GM21619 (cell line): Measurements from ENCODE around the gene TTC13.

Experiments used
- ATAC-seq: cut with Tn5 transposase; IDR thresholded peaks from one replicate; pipeline ENCODE4 v1.9.1; 2021; ENCODE audit not compliant: unreplicated experiment

Gene TTC13

DNA sequence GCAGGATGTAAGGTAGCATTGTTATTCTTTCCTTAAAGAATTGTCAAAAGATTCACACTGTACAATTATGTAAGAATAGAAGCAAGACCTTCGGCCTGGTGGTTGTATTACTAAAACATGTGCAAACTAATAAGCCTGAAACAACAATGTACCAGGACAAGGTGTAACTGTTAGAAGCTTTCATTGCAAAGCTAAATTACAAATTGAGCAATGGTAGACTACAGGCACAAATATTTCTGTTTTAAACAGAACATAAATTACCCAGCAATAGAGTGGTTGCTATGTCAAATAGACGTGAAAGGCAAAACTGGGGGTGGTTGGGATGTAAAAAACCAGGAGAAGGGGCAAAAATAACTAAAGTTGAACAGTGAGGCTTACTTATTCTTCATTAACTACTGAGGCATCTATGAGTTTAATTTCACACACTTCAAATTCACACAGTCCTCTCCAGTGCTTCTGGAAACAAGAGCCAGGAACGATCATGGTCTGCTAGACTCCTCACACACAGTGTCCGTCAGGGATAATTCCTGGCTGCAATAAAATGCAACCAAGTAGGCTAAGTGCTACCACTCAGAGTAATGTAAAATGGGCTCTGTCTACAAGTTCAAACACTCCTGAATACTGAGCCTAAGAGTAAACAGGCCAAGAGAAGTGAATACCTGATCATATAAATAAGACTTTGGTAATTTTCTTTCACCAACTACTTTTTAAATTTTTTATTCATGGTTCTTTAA lies 71.0 kb downstream of the TTC13 start:
- no peak for ATAC-seq

DNA sequence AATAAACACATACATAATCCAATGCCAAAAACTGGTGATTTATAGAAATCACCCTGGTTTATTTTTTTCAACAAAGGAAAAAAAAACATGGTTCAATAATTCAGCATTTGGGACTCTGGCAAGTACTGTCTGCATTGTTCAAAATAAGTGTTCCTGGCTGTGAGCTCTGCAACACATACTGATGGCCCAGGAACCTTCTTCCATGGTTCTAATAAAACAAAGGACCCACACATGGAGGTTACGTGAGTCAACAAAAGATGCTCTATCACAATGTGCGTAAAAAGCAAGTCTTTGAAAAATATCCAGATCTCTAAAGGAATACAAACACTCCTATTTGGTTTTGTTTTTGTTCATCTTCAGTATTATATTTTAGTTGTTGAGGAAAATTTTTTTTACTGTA lies 72.4 kb downstream of the TTC13 start:
- ATAC-seq = no peak

DNA sequence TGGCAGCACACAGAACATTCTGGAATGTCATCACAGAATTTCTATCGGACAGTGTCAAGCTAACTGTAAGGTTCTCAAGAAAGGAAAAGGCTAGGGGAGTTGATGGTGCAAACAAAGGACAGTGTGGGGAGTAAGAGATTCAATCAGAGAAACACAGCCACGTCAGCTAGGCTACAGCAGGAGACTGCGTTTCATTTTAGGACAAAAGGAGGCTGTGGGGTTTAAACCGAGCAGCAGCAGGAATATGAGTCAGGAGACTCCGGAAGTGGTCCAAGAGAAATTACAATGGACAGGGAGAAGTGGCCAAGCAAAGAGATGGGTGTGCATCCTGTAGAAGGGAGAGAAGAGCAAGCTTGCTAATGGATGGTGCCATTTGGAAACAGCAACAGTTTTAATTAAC lies 72.9 kb downstream of the TTC13 start:
- ATAC-seq = no peak

- no peak for ATAC-seq
Measured at GRCh38 chr1:230902349-230902923, 76.2 kb downstream of the TTC13 start.

DNA sequence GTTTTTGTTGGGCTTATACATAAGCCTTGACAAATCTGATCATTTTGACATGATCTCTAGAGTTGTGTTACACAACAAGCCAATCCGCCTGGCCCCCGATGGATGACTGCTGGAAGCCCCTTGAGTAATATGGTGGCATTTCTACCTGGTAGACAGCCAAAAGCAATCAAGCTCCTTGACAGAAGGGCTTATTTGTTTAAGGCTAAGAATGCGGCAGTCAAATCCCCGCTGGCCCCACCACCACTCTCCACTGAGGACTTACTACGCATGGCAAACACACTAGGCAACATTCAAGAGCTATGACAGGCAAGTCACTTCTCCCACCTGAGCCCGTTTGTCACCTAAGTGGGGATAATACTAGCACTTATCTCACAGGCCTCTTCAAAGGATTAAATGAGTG lies 77.0 kb downstream of the TTC13 start:
- no peak for ATAC-seq

- no peak for ATAC-seq
Measured at GRCh38 chr1:230900984-230901383, 77.7 kb downstream of the TTC13 start.

GRCh38 chr1:230899841-230900251 lies 78.8 kb downstream of the TTC13 start:
- ATAC-seq = no peak

- ATAC-seq = no peak
Measured at GRCh38 chr1:230898748-230899147, 79.9 kb downstream of the TTC13 start.

- no peak for ATAC-seq
Measured at GRCh38 chr1:230898144-230898543, 80.5 kb downstream of the TTC13 start.

DNA sequence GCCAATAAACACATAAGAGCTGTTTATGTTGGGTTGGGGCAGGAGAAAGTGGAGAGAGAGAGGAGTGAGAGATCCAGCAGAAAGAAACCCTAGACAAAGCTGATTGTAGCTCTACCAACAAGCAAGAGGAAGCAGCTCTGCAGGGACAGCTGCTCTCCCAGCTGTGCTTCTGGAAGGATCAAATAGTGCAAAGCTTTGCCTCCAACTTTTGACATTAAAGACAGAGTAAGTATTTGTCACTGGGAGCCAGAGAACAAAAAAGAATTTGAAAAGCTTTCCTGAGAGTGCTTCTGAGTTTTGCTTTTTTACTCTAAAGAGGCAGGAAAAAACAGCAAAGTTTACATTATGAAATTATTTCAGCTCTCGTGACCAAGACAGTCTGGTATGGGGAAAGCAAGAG lies 81.9 kb downstream of the TTC13 start:
- no peak for ATAC-seq

GRCh38 chr1:230895452-230895851 lies 83.2 kb downstream of the TTC13 start:
- no peak for ATAC-seq

- no peak for ATAC-seq
Measured at GRCh38 chr1:230894664-230895063, 84.0 kb downstream of the TTC13 start.

DNA sequence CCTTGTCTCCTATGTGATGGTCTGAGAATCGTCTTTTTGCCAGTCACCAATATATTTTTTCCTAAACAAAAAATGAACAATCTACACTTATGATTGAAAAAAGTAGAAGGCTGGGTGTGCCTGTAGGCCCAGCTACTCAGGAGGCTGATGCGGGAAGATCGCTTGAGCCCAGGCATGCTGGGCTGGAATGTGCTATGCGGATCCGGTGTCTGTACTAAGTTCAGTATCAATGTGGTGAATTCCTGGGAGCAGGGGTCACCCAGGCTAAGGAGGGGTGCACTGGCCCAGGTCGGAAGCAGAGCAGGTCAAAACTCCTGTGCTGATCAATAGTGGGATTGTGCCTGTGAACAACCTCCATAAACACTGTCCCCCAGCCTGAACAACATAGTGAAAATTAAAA lies 84.6 kb downstream of the TTC13 start:
- ATAC-seq = no peak

DNA sequence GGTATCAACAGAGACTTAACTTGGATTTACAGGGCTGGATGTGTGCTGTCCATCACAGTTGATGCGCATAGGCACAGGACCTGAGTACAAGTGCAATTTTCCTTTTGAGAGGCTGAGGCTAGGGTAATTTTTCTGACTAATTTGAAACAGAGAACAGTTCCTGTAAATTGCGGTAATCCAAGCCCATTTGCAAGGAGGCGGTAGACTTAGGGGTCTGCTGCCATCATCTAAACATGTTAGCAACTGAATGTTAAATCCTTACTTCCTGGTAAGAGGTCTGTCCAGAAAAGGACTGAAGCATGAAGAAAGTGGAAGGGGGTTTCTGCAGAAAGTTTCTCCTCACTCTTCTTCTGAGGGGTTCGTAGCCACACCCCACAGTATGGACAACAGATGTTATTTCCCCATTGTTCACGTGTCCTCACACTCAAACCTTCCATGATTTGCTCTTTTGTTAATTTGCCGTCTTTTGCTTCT lies 86.6 kb downstream of the TTC13 start:
- no peak for ATAC-seq

GRCh38 chr1:230891413-230891812 lies 87.2 kb downstream of the TTC13 start:
- ATAC-seq = no peak

- ATAC-seq = no peak
Measured at GRCh38 chr1:230884646-230885045, 94.0 kb downstream of the TTC13 start.

DNA sequence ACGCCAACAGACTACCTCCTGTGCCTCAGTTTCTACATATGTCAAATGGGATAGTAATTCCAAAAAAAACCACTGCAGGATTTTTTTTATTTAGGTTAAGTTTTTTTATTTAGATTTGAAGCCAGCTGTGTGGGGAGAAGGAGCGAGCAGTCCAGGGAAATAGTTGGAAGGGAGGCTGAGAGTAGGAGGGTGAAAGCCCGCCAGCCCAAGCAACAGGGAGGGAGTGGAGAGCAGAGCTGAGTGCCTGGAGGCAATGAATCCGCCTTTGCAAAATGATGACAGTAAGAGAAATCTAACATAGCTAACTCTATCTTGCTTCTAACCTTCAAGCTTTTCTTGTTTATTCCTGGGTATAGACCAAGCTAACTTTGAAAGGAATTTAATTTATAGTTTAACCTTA lies 94.7 kb downstream of the TTC13 start:
- no peak for ATAC-seq

GRCh38 chr1:230879778-230880177 lies 98.9 kb downstream of the TTC13 start:
- ATAC-seq = no peak

GRCh38 chr1:230878591-230878990 lies 100.1 kb downstream of the TTC13 start:
- ATAC-seq = no peak

DNA sequence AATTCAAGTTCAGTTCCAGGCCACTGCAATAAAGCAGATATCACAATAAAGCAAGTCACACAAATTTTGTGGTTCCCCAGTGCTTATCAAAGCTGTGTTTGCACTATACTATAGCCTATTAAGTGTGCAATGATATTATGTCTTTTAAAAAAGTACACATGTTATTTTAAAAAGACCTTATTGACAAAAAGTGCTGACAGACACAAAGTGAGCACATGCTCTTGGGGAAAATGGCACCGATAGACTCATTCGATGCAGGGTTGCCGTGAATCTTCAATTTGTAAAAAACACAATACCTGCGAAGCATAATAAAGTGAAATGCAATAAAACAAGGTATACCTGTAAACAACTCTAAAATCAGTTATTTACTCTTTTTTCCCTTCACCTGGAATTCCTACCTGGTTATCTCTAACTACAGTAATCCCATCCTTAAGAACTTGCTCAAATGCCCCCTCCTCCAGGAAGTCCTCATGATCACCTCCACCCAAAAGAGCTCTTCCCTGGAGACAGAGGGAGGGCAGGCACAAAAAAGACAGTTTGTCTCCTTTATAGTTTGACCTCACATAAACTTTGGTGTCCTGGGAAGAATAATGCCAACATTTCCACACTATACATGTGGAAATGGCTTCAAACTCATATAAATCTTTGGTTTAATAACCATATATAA lies 100.6 kb downstream of the TTC13 start:
- no peak for ATAC-seq

DNA sequence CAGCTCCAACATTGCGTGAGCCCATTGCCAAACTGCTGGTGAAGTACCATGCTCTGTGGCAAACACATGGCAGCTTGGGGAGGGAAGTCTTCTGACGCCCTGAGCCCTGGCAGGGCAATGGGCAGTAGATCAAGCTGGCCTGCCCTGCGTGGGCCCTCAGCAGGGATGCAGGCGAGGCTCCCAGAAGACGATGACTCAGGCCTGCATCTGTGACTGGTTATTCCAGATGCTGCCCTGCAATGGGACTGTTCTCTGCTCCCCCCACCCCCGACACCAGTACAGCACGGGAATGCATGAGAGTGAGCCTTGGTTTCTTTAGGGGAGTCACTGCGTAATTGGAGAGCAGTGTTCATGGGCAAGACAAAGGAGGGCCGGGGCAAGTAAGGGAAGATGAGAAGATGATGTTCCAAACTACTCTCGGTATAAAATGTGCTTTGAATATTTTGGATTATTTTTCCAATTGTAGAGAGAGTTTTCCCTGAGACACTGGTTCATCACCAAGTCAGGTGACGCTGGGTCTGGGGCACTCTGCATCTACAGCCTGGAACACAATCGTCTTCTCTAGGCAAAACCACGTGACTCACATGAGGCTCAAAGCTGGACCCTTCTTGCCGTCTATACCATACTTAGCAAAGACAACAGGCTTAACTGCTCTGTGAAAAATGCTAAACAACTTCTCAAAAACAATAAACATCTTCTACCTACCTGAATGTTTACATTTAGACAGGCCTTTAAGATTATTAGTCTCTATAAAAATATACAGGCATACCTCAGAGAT lies 101.3 kb downstream of the TTC13 start:
- ATAC-seq = no peak

GRCh38 chr1:230876660-230877059 lies 102.0 kb downstream of the TTC13 start:
- no peak for ATAC-seq
